HTR-8/SVneo (cell line): ENCODE results near the gene HEG1.
"Not testable (repeated sequence)": the region's sequence is repeated elsewhere in the genome, so short reads cannot be mapped to it uniquely, and the experiment has no call there.

Experiments used
- DNase-seq: peaks from one replicate; pipeline ENCODE4 v3.0.0; 2011; ENCODE audit warnings: low spot score, mixed read lengths; ENCODE audit not compliant: insufficient read length
- FAIRE-seq: peaks from 2 replicates; lab custom pipeline; 2011; peaks lifted over from hg19 to GRCh38; lab: Jason Lieb, UNC

The HEG1 gene

DNA sequence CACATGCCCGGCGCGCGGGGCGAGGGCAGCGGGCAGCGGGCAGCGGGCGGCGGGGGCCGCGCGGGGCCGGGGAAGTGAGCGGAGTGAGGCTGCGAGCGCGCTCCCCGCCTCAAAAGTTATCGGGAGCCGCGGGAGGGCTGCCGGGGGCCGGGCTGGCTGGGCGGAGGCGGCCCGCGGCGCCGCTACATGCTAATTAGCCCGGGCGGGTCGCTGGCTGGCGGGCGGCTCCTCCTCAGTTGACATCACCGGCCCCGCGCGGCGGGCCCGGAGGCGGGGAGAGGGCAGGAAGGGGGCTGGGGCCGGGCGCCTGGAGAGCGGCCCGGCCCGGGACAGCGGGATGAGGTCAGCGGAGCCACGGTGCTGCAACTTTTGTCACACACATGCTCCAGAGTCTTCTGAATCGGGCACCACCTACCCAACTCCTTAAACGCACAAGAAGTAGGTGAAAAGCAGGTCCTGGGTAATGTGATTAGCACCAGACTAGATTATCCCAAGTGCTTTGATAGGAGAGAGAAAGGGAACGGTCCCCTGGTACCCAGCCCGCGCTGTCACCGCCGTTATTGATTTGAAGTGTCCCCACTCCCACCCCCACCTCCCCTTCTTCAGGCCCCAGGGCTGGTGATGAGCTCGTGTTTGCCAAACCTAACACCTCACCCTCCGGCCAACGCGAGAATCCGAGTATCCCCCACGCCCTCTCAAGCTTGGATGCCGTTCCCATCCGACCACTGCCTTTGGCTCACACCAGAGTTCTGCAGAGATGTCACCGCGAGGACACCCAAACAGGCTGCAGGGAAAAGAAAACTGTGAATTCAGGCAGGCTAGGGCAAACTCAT is at the start of gene HEG1:
HEG1 (minus strand) TSS at position 85 of the 833 bp plus-strand sequence. CDS start 107 bp downstream, outside the sequence.
- no peak for FAIRE-seq
- peak; percentile 79 for DNase-seq

GRCh38 chr3:125105116-125105515 is 49.3 kb upstream of the HEG1 start:
- no peak for DNase-seq
- FAIRE-seq: no peak

- FAIRE-seq (no peak), DNase-seq (no peak)
Observed at GRCh38 chr3:125104639-125105038, 48.8 kb upstream of the HEG1 start.

DNA sequence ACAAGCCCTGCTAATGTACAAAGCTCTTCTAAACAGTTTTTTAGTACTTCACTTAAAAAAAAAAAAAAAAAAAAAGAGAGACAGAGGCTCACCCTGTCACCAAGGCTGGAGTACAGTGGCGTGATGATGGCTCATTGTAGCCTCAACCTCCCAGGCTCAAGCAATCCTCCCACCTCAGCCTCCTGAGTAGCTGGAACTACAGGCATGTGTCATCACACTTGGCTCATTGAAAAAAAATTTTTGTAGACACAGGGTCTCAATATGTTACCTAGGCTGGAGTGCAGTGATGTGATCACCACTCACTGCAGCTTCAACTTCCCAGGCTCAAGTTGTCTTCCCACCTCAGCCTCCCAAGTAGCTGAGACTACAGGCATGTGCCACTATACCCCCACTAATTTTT is 47.6 kb upstream of the HEG1 start:
- DNase-seq (no peak), FAIRE-seq (no peak)

- DNase-seq (no peak), FAIRE-seq (no peak)
Observed at GRCh38 chr3:125102470-125102869, 46.7 kb upstream of the HEG1 start.

DNA sequence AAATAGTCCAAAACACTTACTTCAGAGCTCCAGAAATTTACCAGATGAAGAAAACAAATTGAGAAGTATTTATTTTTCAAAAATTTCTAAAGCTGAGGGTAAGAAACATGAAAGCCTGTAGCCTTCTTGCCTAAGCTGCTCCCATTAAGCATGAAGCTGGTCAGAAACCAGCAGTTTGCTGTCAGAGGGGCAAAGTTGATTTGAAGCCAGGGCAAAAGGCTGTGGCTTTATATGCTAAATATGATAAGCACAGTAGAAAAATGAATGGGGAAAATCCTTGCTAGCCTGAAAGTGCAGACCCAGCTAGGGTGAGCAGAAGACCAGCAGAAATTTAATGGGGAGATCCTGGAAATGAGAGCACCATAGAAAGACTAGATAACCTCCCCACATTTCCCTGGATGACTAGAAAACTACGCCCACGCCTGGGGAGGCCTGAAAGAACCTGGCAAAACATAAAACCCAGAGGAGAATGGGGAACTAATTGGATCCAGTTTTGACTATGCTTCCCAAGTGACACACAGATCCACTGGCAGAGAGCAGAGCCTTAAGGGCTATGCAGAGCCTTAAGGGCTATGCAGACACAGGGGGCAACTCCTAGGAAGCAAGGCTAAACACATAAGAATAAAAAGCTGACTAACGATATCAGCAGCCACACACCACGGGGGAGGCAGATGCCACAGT is 43.0 kb upstream of the HEG1 start:
- DNase-seq (no peak), FAIRE-seq (no peak)

DNA sequence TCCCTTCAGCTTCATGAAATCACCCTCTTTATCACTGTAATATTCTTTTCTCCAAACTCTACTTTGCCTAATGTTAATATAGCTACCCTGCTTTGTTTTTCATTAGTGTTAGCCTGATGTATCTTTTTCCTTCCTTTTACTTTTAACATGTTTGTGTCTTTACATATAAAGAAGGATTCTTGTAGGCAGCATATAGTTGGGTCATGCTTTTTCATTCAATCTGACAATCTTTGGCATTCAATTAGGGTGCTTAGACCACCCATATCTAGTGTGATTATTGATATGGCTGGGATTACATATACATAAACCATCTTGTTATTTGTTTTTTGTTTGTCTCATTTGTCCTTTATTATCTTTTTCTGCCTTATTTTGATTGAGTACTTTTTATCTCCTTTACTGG is 34.9 kb upstream of the HEG1 start:
- DNase-seq (no peak), FAIRE-seq (no peak)

DNA sequence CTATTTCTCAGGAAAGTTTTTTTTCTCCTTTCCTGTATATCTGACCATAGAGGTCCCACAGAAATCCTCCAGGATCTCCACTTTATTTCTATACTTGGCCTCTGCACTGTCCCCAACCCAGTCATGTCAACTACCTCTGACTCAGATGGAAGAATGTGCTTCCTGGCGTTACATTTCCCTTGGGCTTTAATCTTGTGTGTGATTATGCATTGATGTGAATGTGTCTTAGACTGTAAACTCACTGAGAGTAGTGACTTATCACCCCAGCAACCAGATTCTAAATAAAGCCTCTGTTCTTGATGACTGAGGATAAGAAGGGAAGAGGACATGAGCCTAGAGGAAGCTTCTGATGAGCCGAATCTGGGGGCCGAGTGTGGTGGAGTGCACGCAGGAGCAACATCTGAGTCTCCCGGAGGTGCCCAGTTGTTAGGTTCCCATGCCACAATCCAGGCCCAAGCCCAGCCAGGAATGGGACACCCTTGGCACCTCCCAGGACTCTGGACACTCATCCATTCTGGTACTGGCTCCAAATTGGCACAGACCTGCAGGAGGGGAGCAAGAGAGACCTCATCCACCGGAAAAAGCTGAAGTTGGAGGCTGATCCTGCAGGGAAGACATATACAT is 32.1 kb upstream of the HEG1 start:
- no peak for FAIRE-seq
- no peak for DNase-seq

DNA sequence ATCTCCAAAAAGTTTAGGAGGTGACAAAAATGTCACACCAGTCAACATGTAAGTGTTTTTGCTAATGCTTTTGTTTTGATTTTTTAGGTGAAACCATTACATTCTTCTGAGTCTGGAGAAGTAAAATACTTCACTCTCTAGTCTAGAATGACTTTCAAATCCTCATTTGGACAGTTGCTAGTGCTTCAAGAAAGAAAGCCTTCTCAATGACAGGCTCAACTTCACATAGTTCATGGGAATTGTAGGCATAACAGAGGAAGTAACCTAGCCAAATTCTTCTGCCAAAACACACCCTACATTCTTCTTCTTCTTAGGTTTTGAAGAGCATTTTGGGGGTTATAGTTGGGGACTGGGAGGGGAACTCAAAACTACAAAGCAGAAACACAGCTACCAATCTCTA is 29.4 kb upstream of the HEG1 start:
- FAIRE-seq (no peak), DNase-seq (no peak)

- FAIRE-seq (no peak), DNase-seq (no peak)
Observed at GRCh38 chr3:125083776-125084175, 28.0 kb upstream of the HEG1 start.

- FAIRE-seq, DNase-seq: not testable (repeated sequence)
Observed at GRCh38 chr3:125082339-125082738, 26.5 kb upstream of the HEG1 start.

DNA sequence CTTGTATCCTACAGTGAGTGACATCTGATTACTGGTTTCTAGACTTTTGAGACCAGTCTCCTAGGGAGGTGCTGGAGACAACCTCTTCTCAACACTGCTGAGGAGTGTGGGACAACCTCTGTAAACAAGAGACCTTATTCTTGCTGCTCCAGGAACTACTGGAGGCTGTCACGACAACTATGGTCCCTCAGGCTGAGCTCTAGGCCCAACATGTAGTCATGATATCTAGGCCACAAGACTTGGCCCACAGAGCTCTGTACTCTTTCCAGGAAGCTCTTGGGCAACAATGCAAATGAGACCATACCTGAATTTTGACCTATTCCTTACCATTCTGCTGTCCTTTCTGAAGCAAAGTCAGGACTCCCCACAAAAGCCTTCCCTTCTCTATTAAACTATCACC is 24.3 kb upstream of the HEG1 start:
- no peak for FAIRE-seq
- DNase-seq: no peak

DNA sequence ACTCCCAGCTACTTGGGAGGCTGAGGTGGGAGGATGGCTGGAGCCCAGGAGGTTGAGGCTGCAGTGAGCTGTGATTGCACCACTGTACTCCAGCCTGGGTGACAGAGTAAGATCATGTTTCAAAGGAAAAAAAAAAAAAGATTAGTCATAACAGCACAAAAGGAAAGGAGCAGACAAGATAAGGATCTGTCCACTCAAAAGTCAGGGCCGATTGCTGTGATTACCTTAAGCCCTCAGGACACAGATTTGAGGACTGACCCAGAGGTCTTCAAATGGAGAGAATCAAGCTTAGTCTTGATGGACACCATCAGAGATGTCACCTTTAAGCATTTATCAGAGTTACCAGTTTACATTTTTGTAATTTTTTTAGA is 23.9 kb upstream of the HEG1 start:
- no peak for DNase-seq
- no peak for FAIRE-seq

DNA sequence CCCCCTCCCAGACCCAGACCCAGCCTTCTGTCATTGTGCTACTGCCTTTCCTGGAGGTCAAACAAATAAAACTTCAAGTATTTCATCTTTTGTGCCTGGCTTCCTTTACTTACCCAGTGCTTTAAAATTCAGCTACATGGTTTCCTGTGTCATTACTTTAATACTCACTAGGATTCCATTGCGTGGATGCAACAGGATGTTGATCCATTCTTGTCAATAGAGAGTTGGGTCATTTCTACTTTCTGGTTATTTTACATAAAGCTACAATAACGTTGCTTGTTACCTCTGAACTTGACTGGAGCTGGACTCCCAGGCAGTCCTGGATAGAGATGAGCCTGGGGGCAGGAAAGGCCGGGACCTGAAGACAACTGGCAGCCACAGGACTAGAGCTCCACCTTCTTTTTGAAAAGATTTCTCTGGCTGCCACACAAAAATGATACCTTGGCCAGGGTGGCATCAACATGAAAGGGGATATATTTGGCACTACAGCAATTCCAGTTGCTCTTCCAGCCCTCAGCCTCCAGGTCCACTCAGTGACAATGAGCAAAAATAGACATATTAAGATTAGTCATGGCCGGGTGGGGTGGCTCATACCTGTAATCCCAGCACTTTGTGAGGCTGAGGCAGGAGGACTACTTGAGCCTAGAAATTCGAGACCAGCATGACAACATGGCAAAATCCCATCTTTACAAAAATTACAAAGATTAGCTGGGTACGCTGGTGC is 23.3 kb upstream of the HEG1 start:
- DNase-seq: no peak
- FAIRE-seq: no peak

DNA sequence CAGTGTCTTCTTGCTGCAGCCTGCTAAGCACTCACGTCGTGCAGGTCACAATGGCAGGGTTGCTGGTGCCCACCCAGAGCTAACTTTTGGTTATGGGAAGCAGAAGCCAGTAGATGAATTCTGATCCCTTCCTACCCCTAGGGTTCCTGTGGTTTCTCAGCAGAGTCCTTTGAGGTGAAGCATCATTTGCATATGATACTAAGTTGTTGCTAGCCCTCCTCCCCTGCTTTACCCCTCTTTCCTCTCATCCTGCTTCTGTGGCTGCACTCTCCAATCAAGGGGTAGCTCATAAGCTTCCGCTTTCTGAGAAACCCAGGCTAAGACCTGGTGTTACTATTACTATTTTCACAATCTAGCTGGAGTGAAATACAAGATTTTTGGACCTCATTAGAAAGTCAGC is 22.1 kb upstream of the HEG1 start:
- FAIRE-seq (no peak), DNase-seq (no peak)

- FAIRE-seq (no peak), DNase-seq (no peak)
Observed at GRCh38 chr3:125076464-125076863, 20.7 kb upstream of the HEG1 start.

DNA sequence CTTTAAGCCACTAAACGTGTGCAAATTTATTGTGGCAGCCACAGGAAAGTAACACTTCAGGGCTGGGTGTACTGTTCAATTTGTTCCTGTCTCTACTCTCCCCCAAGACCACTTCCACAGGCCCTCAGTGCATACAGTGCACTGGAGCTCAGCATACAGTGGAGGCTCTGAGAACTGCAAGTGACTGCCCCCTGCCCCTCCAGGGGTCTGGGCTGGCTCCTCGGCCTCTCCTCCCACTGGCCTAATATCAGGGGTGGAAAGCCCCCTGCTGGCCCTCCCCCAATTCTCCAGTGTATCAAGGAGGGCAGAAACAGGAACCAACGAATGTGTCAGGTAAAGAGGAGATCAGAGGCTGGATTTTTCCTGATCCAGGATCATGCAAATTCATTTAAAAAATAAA is 19.9 kb upstream of the HEG1 start:
- FAIRE-seq (no peak), DNase-seq (no peak)

GRCh38 chr3:125073390-125073905 is 17.7 kb upstream of the HEG1 start:
- no peak for FAIRE-seq

GRCh38 chr3:125072749-125073389 is 17.1 kb upstream of the HEG1 start:
- FAIRE-seq: no peak
- DNase-seq: no peak

More at GRCh38 chr3:125073390-125073905, 17.7 kb upstream of the HEG1 start:
- no peak for DNase-seq

GRCh38 chr3:125072301-125072700 is 16.5 kb upstream of the HEG1 start:
- DNase-seq: no peak
- no peak for FAIRE-seq
